Measurements from ENCODE around the gene PRDM16.

DNA sequence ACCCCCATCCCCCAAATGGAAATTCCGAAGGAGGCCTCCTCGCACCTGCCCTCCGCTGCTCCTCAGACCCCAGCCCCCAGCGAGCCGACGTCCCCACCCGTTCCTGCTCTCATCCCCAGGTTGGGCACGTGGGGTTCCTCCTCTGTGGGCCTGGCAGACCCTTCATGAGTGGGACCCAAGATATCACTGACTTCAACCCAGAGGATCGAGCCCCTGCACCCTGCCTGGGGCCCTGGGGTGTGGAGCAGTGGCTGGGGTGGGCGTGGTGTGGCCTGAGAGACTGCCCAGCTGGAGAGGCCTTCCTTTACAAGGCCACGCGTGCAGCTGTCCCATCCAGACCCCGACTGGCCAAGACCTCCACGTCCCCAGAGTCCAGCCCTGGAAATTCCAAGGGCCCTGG lies 367.9 kb downstream of the PRDM16 start:
- TF ChIP-seq TARDBP (CRISPR knock-in tag; IDR thresholded peaks at IDR 0.05) (no peak), ZNF484 (CRISPR knock-in tag; IDR thresholded peaks at IDR 0.05; ENCODE audit: borderline replicate concordance, low read depth) (no peak), CEBPB (IDR thresholded peaks at IDR 0.05; ENCODE audit: borderline replicate concordance, low read depth, low read length) (no peak), JUND (CRISPR knock-in tag; IDR thresholded peaks at IDR 0.05) (no peak), JUN (CRISPR knock-in tag; IDR thresholded peaks at IDR 0.05) (no peak)
